Measurements from ENCODE around the gene KITLG. TPM values are rescaled to one million over a fixed set of nuclear protein-coding genes. Genes with fewer than 3 reads are reported as not detected.
"Not testable (repeated sequence)": the region's sequence is repeated elsewhere in the genome, so short reads cannot be mapped to it uniquely, and the experiment has no call there.

KITLG gene
- total RNA-seq, 4 donors from 2014 or later: 3.9 to 7.1 (median 4.6) TPM

DNA sequence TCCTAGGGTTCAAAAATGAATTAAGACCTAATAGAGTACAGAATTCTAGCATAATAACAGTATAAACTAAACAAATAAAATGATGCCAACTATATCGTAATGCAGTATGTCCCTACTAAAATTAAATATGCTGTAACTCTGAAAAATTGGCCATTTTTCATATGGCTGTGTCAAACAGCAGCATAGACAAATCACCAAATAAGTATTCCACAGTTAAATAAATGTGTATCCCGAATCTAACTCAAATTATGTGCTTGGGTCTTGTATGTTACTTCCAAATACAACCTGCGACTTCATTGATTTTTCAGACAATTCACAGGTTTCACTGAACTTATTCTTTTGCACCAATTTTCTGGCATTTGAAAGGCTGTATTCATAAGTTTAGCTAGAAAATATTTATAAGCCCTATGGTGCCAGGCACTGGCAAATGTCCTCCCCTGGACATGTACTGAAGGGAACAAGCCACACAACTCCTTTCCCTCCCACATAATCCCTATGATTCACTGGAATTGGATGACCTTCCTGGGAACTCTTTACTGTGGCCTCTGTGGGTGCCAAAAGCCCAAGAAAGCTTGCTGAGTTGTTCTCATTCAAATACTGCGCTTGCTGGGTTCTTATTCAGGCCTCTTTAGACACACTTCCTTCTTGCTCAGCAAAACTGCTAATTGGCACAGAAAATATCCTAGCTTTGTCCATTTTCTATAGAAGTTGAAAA is 108.8 kb downstream of the KITLG start:
- Histone ChIP-seq H3K4me3 (no peak overlapping the region), H3K9me3 (no peaks in the 10 kb centered on the region), H3K27me3 (no peaks in the 10 kb centered on the region), H3K27ac (no peak overlapping the region), H3K4me1 (peaks cover 0 to 9% of the 10 kb centered on the region in 2 donors), H3K36me3 (no peaks in the 10 kb centered on the region)
- peak in 1 of 2 donors; percentile 11 for DNase-seq
- peak; percentile 50 to 70 for ATAC-seq
- in situ Hi-C loops (cut with MboI; ENCODE audit: low sequenced_read_pairs in 4 of 4): no loop called here
- TF ChIP-seq CTCF (IDR thresholded peaks at IDR 0.05 in 4 of 5, conservative IDR thresholded peaks at IDR 0.05 in 1 of 5) (no peak), POLR2A (IDR thresholded peaks at IDR 0.05) (no peak)
- intact Hi-C loops (cut with DNase I; ENCODE audit: low total_unique reads): no loop called here

GRCh38 chr12:88469154-88469553 is 111.1 kb downstream of the KITLG start:
- in situ Hi-C loops (cut with MboI; ENCODE audit: low sequenced_read_pairs in 4 of 4): no loop called here
- Histone ChIP-seq H3K4me3 (no peak overlapping the region), H3K36me3 (no peaks in the 10 kb centered on the region), H3K4me1 (peaks cover 0 to 9% of the 10 kb centered on the region in 2 donors), H3K9me3 (no peaks in the 10 kb centered on the region), H3K27ac (no peak overlapping the region), H3K27me3 (no peaks in the 10 kb centered on the region)
- no peak for ATAC-seq
- TF ChIP-seq POLR2A (IDR thresholded peaks at IDR 0.05) (no peak), CTCF (IDR thresholded peaks at IDR 0.05 in 4 of 5, conservative IDR thresholded peaks at IDR 0.05 in 1 of 5) (no peak)
- intact Hi-C loops (cut with DNase I; ENCODE audit: low total_unique reads): no loop called here
- DNase-seq: no peak

DNA sequence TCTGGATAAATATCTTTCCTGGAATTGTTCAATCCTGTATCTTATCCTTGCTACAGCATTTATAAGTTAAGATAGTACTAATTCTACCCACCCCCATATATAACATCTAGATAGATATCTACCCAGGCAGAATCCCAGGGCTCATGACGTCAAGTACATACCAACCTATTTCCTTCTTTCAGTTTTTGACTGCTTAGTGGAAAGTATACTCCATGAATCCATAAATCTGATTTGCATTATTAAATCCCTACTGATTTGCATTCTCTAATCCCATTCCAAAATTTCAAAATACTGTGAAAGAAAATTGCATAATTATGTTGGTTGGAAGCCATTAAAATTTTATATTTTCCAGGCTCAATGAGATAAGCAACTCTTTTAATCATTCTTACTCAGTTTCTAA is 111.7 kb downstream of the KITLG start:
- in situ Hi-C loops (cut with MboI; ENCODE audit: low sequenced_read_pairs in 4 of 4) (no loop called here), intact Hi-C loops (cut with DNase I; ENCODE audit: low total_unique reads) (no loop called here)
- Histone ChIP-seq H3K36me3 (no peaks in the 10 kb centered on the region), H3K9me3 (no peaks in the 10 kb centered on the region), H3K27ac (no peak overlapping the region), H3K4me1 (peaks cover 0 to 9% of the 10 kb centered on the region in 2 donors), H3K4me3 (no peak overlapping the region), H3K27me3 (no peaks in the 10 kb centered on the region)
- DNase-seq: no peak
- ATAC-seq: no peak
- TF ChIP-seq POLR2A (IDR thresholded peaks at IDR 0.05): no peak
- TF ChIP-seq CTCF (IDR thresholded peaks at IDR 0.05 in 4 of 5, conservative IDR thresholded peaks at IDR 0.05 in 1 of 5): no peak

GRCh38 chr12:88466708-88467107 is 113.6 kb downstream of the KITLG start:
- not testable (repeated sequence) for H3K9me3 ChIP-seq

GRCh38 chr12:88458327-88458726 is 121.9 kb downstream of the KITLG start:
- Histone ChIP-seq H3K9me3 (no peaks in the 10 kb centered on the region), H3K36me3 (no peaks in the 10 kb centered on the region), H3K27me3 (no peaks in the 10 kb centered on the region), H3K27ac (no peak overlapping the region), H3K4me1 (no peaks in the 10 kb centered on the region), H3K4me3 (no peak overlapping the region)
- TF ChIP-seq CTCF (IDR thresholded peaks at IDR 0.05 in 4 of 5, conservative IDR thresholded peaks at IDR 0.05 in 1 of 5): no peak
- TF ChIP-seq POLR2A (IDR thresholded peaks at IDR 0.05): no peak
- in situ Hi-C loops (cut with MboI; ENCODE audit: low sequenced_read_pairs in 4 of 4): no loop called here
- no peak for DNase-seq
- intact Hi-C loops (cut with DNase I; ENCODE audit: low total_unique reads): no loop called here
- no peak for ATAC-seq

More at GRCh38 chr12:88466708-88467107, 113.6 kb downstream of the KITLG start:
- H3K27ac ChIP-seq; ATAC-seq; H3K36me3 ChIP-seq; in situ Hi-C loops (cut with MboI; ENCODE audit: low sequenced_read_pairs in 4 of 4); intact Hi-C loops (cut with DNase I; ENCODE audit: low total_unique reads); H3K4me1 ChIP-seq; H3K27me3 ChIP-seq; H3K4me3 ChIP-seq; DNase-seq: not testable (repeated sequence)
